ENCODE data around the gene FGD4.

GRCh38 chr12:32651151-32651955, 252.0 kb downstream of the FGD4 start:
- TF ChIP-seq, protein P1, sequence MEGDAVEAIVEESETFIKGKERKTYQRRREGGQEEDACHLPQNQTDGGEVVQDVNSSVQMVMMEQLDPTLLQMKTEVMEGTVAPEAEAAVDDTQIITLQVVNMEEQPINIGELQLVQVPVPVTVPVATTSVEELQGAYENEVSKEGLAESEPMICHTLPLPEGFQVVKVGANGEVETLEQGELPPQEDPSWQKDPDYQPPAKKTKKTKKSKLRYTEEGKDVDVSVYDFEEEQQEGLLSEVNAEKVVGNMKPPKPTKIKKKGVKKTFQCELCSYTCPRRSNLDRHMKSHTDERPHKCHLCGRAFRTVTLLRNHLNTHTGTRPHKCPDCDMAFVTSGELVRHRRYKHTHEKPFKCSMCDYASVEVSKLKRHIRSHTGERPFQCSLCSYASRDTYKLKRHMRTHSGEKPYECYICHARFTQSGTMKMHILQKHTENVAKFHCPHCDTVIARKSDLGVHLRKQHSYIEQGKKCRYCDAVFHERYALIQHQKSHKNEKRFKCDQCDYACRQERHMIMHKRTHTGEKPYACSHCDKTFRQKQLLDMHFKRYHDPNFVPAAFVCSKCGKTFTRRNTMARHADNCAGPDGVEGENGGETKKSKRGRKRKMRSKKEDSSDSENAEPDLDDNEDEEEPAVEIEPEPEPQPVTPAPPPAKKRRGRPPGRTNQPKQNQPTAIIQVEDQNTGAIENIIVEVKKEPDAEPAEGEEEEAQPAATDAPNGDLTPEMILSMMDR (IDR thresholded peaks at IDR 0.05) = no peak
- no peak for TF ChIP-seq ZFX (IDR thresholded peaks at IDR 0.05; ENCODE audit: borderline replicate concordance)

All from 22Rv1 (cell line).